VCaP (cell line): ENCODE results near the gene ZNF841.

Experiments
- H3K27ac ChIP-seq: fragments of 450-650 bp; 2 replicates; pipeline ENCODE4 v1.5.1; 2017
- CTCF ChIP-seq: fragments of 450-650 bp; conservative IDR thresholded peaks from 2 replicates; pipeline ENCODE4 v1.5.1; 2017; ENCODE audit warnings: mild to moderate bottlenecking, moderate library complexity

Gene ZNF841

GRCh38 chr19:52138278-52138982 lies 42.9 kb upstream of the ZNF841 start:
- TF ChIP-seq CTCF = no peak
- H3K27ac ChIP-seq = peak overlapping the region; percentile 99

GRCh38 chr19:52120286-52120685 lies 24.7 kb upstream of the ZNF841 start:
- no peak overlapping the region for H3K27ac ChIP-seq
- TF ChIP-seq CTCF = no peak

GRCh38 chr19:52115526-52116053 lies 20.0 kb upstream of the ZNF841 start:
- H3K27ac ChIP-seq = no peak overlapping the region
- TF ChIP-seq CTCF = no peak

- H3K27ac ChIP-seq = no peak overlapping the region
- no peak for TF ChIP-seq CTCF
Measured at GRCh38 chr19:52114691-52115090, 19.1 kb upstream of the ZNF841 start.

- no peak overlapping the region for H3K27ac ChIP-seq
- TF ChIP-seq CTCF = no peak
Measured at GRCh38 chr19:52112624-52113023, 17.1 kb upstream of the ZNF841 start.

GRCh38 chr19:52110780-52111179 lies 15.2 kb upstream of the ZNF841 start:
- H3K27ac ChIP-seq = no peak overlapping the region
- TF ChIP-seq CTCF = no peak

- no peak overlapping the region for H3K27ac ChIP-seq
- TF ChIP-seq CTCF = no peak
Measured at GRCh38 chr19:52102782-52103181, 7.2 kb upstream of the ZNF841 start.
